ENCODE measurements around the gene SH2D3C.
A peak's percentile ranks its signal among the peaks of the same experiment; 100 is the strongest.

SH2D3C gene

GRCh38 chr9:127785933-127786772, 7.7 kb upstream of the SH2D3C start, which contains the start of gene CDK9:
Gene CDK9 (plus strand): TSS chr9:127786034. CDS start chr9:127786149, 115 bp downstream.
- CTCF ChIA-PET = interaction anchor here (0.6 to 6.2 kb wide), 22 partner anchors 11 to 447 kb away, joined by 3 to 44 read pairs (median 6); partner anchors contain the start of genes TOR2A and TTC16
- Histone ChIP-seq H3K4me1 (ENCODE audit: control insufficient read depth, insufficient read depth, low read length) (no peaks in the 10 kb centered on the region), H3K27ac (ENCODE audit: extremely low read depth, low read depth, low read length) (peak within 1 kb of the TSS; percentile 95), H3K9me3 (ENCODE audit: control insufficient read depth, insufficient read depth, low read depth, low read length) (no peaks in the 10 kb centered on the region), H3K36me3 (ENCODE audit: control insufficient read depth in 2 of 2, insufficient read depth in 1 of 2, low read length in 2 of 2) (peaks cover 12 to 45% of the 10 kb centered on the region in 2 experiments), H3K4me3 (ENCODE audit: low read depth, low read length) (peak within 1 kb of the TSS; percentile 90)
- POLR2A ChIA-PET = interaction anchor here (0.5 to 1.8 kb wide), 6 partner anchors 15 to 856 kb away, joined by 3 to 16 read pairs (median 6); partner anchors contain the start of gene TOR2A
- TF ChIP-seq FEZF1 (tag by site-specific recombination; IDR thresholded peaks at IDR 0.05) (no peak), ZNF549 (tag by site-specific recombination; IDR thresholded peaks at IDR 0.05) (no peak), BCL11A (tag by site-specific recombination; IDR thresholded peaks at IDR 0.05; ENCODE audit: low read depth) (no peak), ZNF629 (tag by site-specific recombination; IDR thresholded peaks at IDR 0.05) (peak; percentile 37; the same call in 1 of the 2 replicates), ZNF521 (tag by site-specific recombination; IDR thresholded peaks at IDR 0.05) (no peak), ZNF692 (tag by site-specific recombination; IDR thresholded peaks at IDR 0.05) (0 out of 2 replicates have a peak, but pooled peaks have one; percentile 19), SCRT1 (tag by site-specific recombination; IDR thresholded peaks at IDR 0.05; ENCODE audit: borderline replicate concordance) (no peak), ZNF292 (tag by site-specific recombination; IDR thresholded peaks at IDR 0.05; ENCODE audit: borderline replicate concordance, low read depth) (no peak), ZNF48 (tag by site-specific recombination; IDR thresholded peaks at IDR 0.05) (no peak), ZNF837 (tag by site-specific recombination; IDR thresholded peaks at IDR 0.05) (no peak), ZNF639 (tag by site-specific recombination; IDR thresholded peaks at IDR 0.05) (no peak), ZNF561 (tag by site-specific recombination; IDR thresholded peaks at IDR 0.05; ENCODE audit: borderline replicate concordance) (no peak; the same call in 1 of the 2 replicates), ZNF426 (tag by site-specific recombination; IDR thresholded peaks at IDR 0.05) (no peak), PRDM6 (tag by site-specific recombination; IDR thresholded peaks at IDR 0.05) (no peak), YY2 (tag by site-specific recombination; IDR thresholded peaks at IDR 0.05) (no peak), KLF10 (tag by site-specific recombination; IDR thresholded peaks at IDR 0.05) (peak; percentile 50; the same call in 1 of the 2 replicates), ZFP41 (tag by site-specific recombination; IDR thresholded peaks at IDR 0.05; ENCODE audit: borderline replicate concordance) (no peak), ZNF670 (tag by site-specific recombination; IDR thresholded peaks at IDR 0.05; ENCODE audit: low read depth) (no peak), ZNF274 (IDR thresholded peaks at IDR 0.05; ENCODE audit: low read length) (no peak), ZNF274 (tag by site-specific recombination; IDR thresholded peaks at IDR 0.05; ENCODE audit: borderline replicate concordance) (no peak), ZNF26 (tag by site-specific recombination; IDR thresholded peaks at IDR 0.05) (no peak), ZNF514 (tag by site-specific recombination; IDR thresholded peaks at IDR 0.05) (no peak), BCL11B (tag by site-specific recombination; IDR thresholded peaks at IDR 0.05; ENCODE audit: low read depth) (no peak), ZNF701 (tag by site-specific recombination; IDR thresholded peaks at IDR 0.05) (no peak), ZNF184 (tag by site-specific recombination; IDR thresholded peaks at IDR 0.05) (no peak), ZNF211 (tag by site-specific recombination; IDR thresholded peaks at IDR 0.05; ENCODE audit: low read depth) (no peak), ZNF664 (tag by site-specific recombination; IDR thresholded peaks at IDR 0.05) (no peak), GLIS2 (tag by site-specific recombination; IDR thresholded peaks at IDR 0.05) (peak; percentile 62), ZNF280D (tag by site-specific recombination; IDR thresholded peaks at IDR 0.05) (no peak)

Measured in HEK293 (cell line).